H9 (cell line): ENCODE results near the gene SPSB4. TPM values are rescaled to one million over a fixed set of nuclear protein-coding genes. Genes with fewer than 3 reads are reported as not detected.

Experiments used
- DNase-seq: peaks from one replicate; pipeline ENCODE4 v3.0.0-alpha.2; 2017
- H2AFZ ChIP-seq: one replicate; pipeline ENCODE4 v1.6.1; 2013; ENCODE audit warnings: mild to moderate bottlenecking, low read length, control low read depth, moderate library complexity
- H2AK5ac ChIP-seq: 2 replicates; pipeline ENCODE4 v1.6.1; 2013; ENCODE audit warnings: low read length, control low read depth, mixed read lengths; ENCODE audit not compliant: insufficient read length
- H2BK120ac ChIP-seq: one replicate; pipeline ENCODE4 v1.6.1; 2013; ENCODE audit warnings: low read depth, mild to moderate bottlenecking, low read length, control low read depth, inconsistent platforms; ENCODE audit not compliant: poor library complexity, severe bottlenecking
- H2BK12ac ChIP-seq: 2 replicates; pipeline ENCODE4 v1.6.1; 2013; ENCODE audit warnings: low read length, control low read depth, mixed read lengths, low read depth; ENCODE audit not compliant: insufficient read length
- H2BK15ac ChIP-seq: 2 replicates; pipeline ENCODE4 v1.6.1; 2013; ENCODE audit warnings: low read depth, low read length, control low read depth
- H2BK20ac ChIP-seq: one replicate; pipeline ENCODE4 v1.6.1; 2013; ENCODE audit warnings: low read depth, mild to moderate bottlenecking, low read length, control low read depth, inconsistent platforms; ENCODE audit not compliant: poor library complexity, severe bottlenecking
- H2BK5ac ChIP-seq: 2 replicates; pipeline ENCODE4 v1.6.1; 2013; ENCODE audit warnings: low read length, control low read depth, mixed read lengths; ENCODE audit not compliant: insufficient read length
- H3K14ac ChIP-seq: 2 replicates; pipeline ENCODE4 v1.6.1; 2013; ENCODE audit warnings: low read length, control low read depth; ENCODE audit not compliant: insufficient read depth
- H3K18ac ChIP-seq: 2 replicates; pipeline ENCODE4 v1.6.1; 2013; ENCODE audit warnings: low read depth, mild to moderate bottlenecking, mixed read lengths, low read length, control low read depth; ENCODE audit not compliant: insufficient read length
- H3K23ac ChIP-seq: 2 replicates; pipeline ENCODE4 v1.6.1; 2013; ENCODE audit warnings: low read length, control low read depth, mixed read lengths, low read depth; ENCODE audit not compliant: insufficient read length
- H3K23me2 ChIP-seq: 2 replicates; pipeline ENCODE4 v1.6.1; 2013; ENCODE audit warnings: low read depth, mild to moderate bottlenecking, mixed read lengths, low read length, control low read depth; ENCODE audit not compliant: insufficient read length, poor library complexity, severe bottlenecking
- H3K27ac ChIP-seq: 2 replicates; pipeline ENCODE4 v1.5.1; 2013; ENCODE audit warnings: low read length, control low read depth, mixed read lengths, low read depth; ENCODE audit not compliant: insufficient read length
- H3K27me3 ChIP-seq: 2 replicates; pipeline ENCODE4 v1.6.1; 2013; ENCODE audit warnings: low read length, control low read depth, inconsistent platforms; ENCODE audit not compliant: insufficient read depth
- H3K4ac ChIP-seq: 2 replicates; pipeline ENCODE4 v1.6.1; 2013; ENCODE audit warnings: low read depth, mild to moderate bottlenecking, control low read depth, inconsistent platforms, low read length, moderate library complexity
- H3K4me1 ChIP-seq: 2 replicates; pipeline ENCODE4 v1.6.1; 2013; ENCODE audit warnings: low read length, control low read depth, inconsistent platforms; ENCODE audit not compliant: insufficient read depth
- H3K4me2 ChIP-seq: 2 replicates; pipeline ENCODE4 v1.6.1; 2013; ENCODE audit warnings: low read length, control low read depth, mixed read lengths; ENCODE audit not compliant: insufficient read length, insufficient read depth
- H3K56ac ChIP-seq: 2 replicates; pipeline ENCODE4 v1.6.1; 2013; ENCODE audit warnings: low read depth, mild to moderate bottlenecking, mixed read lengths, low read length, control low read depth; ENCODE audit not compliant: insufficient read length
- H3K79me1 ChIP-seq: 2 replicates; pipeline ENCODE4 v1.6.1; 2013; ENCODE audit warnings: low read depth, mild to moderate bottlenecking, moderate library complexity, low read length, control low read depth, inconsistent platforms; ENCODE audit not compliant: insufficient read depth, poor library complexity, severe bottlenecking
- H3K79me2 ChIP-seq: 2 replicates; pipeline ENCODE4 v1.6.1; 2013; ENCODE audit warnings: low read length, control low read depth, inconsistent platforms; ENCODE audit not compliant: insufficient read depth
- H3K9ac ChIP-seq: 2 replicates; pipeline ENCODE4 v1.6.1; 2013; ENCODE audit warnings: low read length, control low read depth, mixed read lengths; ENCODE audit not compliant: insufficient read length; ENCODE audit errors: extremely low read depth
- H3K9me3 ChIP-seq: one replicate; pipeline ENCODE4 v1.6.1; 2013; ENCODE audit warnings: low read depth, low read length, inconsistent platforms; ENCODE audit not compliant: control insufficient read depth
- H3T11ph ChIP-seq: one replicate; pipeline ENCODE4 v1.6.1; 2013; ENCODE audit warnings: mild to moderate bottlenecking, low read length, control low read depth, inconsistent platforms
- H4K20me1 ChIP-seq: one replicate; pipeline ENCODE4 v1.6.1; 2013; ENCODE audit not compliant: control insufficient read depth, insufficient read length, insufficient read depth
- H4K5ac ChIP-seq: 2 replicates; pipeline ENCODE4 v1.6.1; 2013; ENCODE audit warnings: low read depth, mild to moderate bottlenecking, mixed read lengths, low read length, control low read depth; ENCODE audit not compliant: insufficient read length
- H4K8ac ChIP-seq: replicated peaks from 2 replicates; pipeline ENCODE4 v1.6.1; 2013; ENCODE audit warnings: low read length, control low read depth, mixed read lengths, low read depth; ENCODE audit not compliant: insufficient read length
- H4K91ac ChIP-seq: 2 replicates; pipeline ENCODE4 v1.6.1; 2013; ENCODE audit warnings: low read depth, mild to moderate bottlenecking, moderate library complexity, mixed read lengths, low read length, control low read depth; ENCODE audit not compliant: insufficient read length
- H3K27ac Mint-ChIP-seq, 3 experiments: 2 replicates in 2 of 3; 3 replicates in 1 of 3; pipeline ENCODE4 v1.8.0; 2020 to 2021; ENCODE audit warnings: mixed read lengths in 3 of 3, mild to moderate bottlenecking in 1 of 3, moderate library complexity in 1 of 3
- H3K27me3 Mint-ChIP-seq: 2 replicates; pipeline ENCODE4 v1.8.0; 2021; ENCODE audit warnings: low read depth, mild to moderate bottlenecking, moderate library complexity, mixed read lengths
- H3K36me3 Mint-ChIP-seq, 3 experiments: 2 replicates in 2 of 3; 3 replicates in 1 of 3; pipeline ENCODE4 v1.8.0; 2020 to 2021; ENCODE audit warnings: low read depth in 3 of 3, mixed read lengths in 3 of 3; ENCODE audit not compliant: insufficient read depth in 1 of 3
- H3K4me1 Mint-ChIP-seq, 2 experiments: 2 replicates each; pipeline ENCODE4 v1.8.0; 2020; ENCODE audit warnings: mixed read lengths in 2 of 2
- H3K4me3 Mint-ChIP-seq, 2 experiments: 2 replicates in 1 of 2; 3 replicates in 1 of 2; pipeline ENCODE4 v1.8.0; 2020 to 2021; ENCODE audit warnings: mild to moderate bottlenecking in 2 of 2, mixed read lengths in 2 of 2, moderate library complexity in 1 of 2
- H3K9me3 Mint-ChIP-seq, 2 experiments: 2 replicates in 1 of 2; 3 replicates in 1 of 2; pipeline ENCODE4 v1.8.0; 2020; ENCODE audit warnings: mild to moderate bottlenecking in 2 of 2, mixed read lengths in 2 of 2, moderate library complexity in 1 of 2
- WGBS: extraction: QIAGEN DNeasy Blood & Tissue Kit; methylation state at CpG from one replicate; pipeline ENCODE4 v1.1.7; 2013; ENCODE audit warnings: missing lambda C conversion rate, low lambda C conversion rate, mixed read lengths; ENCODE audit not compliant: insufficient read length; ENCODE audit errors: extremely low coverage; 5-methylcytosine and 5-hydroxymethylcytosine counted together
- total RNA-seq: library from RNA; stranded (reverse); gene quantifications from 2 replicates; pipeline ENCODE4 v1.2.1, GENCODE V29; 2021
- TF ChIP-seq, protein P1 (sequence below): fragments of 200-600 bp; sonication (generic); conservative IDR thresholded peaks from 3 replicates; pipeline ENCODE4 v1.8.0; 2021; ENCODE audit warnings: antibody characterized with exemption, mild to moderate bottlenecking

Gene SPSB4
- total RNA-seq, 1 experiment from 2014 or later = 6.2 TPM

DNA sequence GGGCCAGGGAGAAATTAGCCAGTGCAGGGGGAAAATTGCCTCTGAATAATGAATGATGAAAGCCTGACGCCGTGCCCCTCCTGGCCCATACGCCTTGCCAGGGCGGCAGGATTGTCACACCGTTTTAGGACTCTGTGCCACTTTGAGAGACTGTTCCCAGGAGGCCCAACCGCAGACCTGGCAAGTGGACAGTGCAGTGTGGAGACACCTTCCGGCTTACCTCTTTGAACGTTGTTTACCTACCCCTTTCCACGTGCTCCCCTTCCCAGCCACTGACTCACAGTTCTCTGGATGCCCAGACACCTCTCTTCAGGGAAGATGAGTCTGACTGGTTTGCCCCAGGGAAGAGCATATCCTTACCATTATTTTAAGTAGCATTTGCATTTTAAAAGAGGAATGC is 96.5 kb downstream of the SPSB4 start:
- H3K23ac ChIP-seq = no peak overlapping the region
- no peaks in the 10 kb centered on the region for H3K27me3 ChIP-seq
- TF ChIP-seq, protein P1, sequence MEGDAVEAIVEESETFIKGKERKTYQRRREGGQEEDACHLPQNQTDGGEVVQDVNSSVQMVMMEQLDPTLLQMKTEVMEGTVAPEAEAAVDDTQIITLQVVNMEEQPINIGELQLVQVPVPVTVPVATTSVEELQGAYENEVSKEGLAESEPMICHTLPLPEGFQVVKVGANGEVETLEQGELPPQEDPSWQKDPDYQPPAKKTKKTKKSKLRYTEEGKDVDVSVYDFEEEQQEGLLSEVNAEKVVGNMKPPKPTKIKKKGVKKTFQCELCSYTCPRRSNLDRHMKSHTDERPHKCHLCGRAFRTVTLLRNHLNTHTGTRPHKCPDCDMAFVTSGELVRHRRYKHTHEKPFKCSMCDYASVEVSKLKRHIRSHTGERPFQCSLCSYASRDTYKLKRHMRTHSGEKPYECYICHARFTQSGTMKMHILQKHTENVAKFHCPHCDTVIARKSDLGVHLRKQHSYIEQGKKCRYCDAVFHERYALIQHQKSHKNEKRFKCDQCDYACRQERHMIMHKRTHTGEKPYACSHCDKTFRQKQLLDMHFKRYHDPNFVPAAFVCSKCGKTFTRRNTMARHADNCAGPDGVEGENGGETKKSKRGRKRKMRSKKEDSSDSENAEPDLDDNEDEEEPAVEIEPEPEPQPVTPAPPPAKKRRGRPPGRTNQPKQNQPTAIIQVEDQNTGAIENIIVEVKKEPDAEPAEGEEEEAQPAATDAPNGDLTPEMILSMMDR = no peak
- no peak overlapping the region for H3K4me2 ChIP-seq
- Mint-ChIP-seq H3K4me3 (no peak overlapping the region), H3K9me3 (peaks cover 9 to 10% of the 10 kb centered on the region in 2 experiments), H3K27me3 (no peaks in the 10 kb centered on the region), H3K36me3 (peaks cover 6 to 10% (median 6%) of the 10 kb centered on the region in 3 experiments; a peak in 6 of 7 replicates), H3K4me1 (peaks cover 13 to 18% of the 10 kb centered on the region in 2 experiments), H3K27ac (no peak overlapping the region; a peak in 3 of 7 replicates)
- WGBS = no CpG with 5 or more reads among the region's 9 CpGs
- DNase-seq = no peak
- no peak overlapping the region for H2BK5ac ChIP-seq
- H2AFZ ChIP-seq = no peak overlapping the region
- no peak overlapping the region for H4K8ac ChIP-seq
- H2AK5ac ChIP-seq = no peak overlapping the region
- H2BK12ac ChIP-seq = no peak overlapping the region
- no peak overlapping the region for H3T11ph ChIP-seq
- no peaks in the 10 kb centered on the region for H4K20me1 ChIP-seq
- no peak overlapping the region for H4K91ac ChIP-seq
- no peak overlapping the region for H3K18ac ChIP-seq
- H2BK120ac ChIP-seq = no peak overlapping the region
- H3K9ac ChIP-seq = no peak overlapping the region
- no peak overlapping the region for H4K5ac ChIP-seq
- no peaks in the 10 kb centered on the region for H3K79me2 ChIP-seq
- no peak overlapping the region for H3K14ac ChIP-seq
- no peak overlapping the region for H3K27ac ChIP-seq
- no peaks in the 10 kb centered on the region for H3K23me2 ChIP-seq
- H3K4me1 ChIP-seq = no peaks in the 10 kb centered on the region
- H3K9me3 ChIP-seq = peaks cover 7% of the 10 kb centered on the region
- no peak overlapping the region for H3K56ac ChIP-seq
- H3K4ac ChIP-seq = no peak overlapping the region
- no peak overlapping the region for H2BK15ac ChIP-seq
- no peaks in the 10 kb centered on the region for H3K79me1 ChIP-seq
- no peak overlapping the region for H2BK20ac ChIP-seq
